GM23338 (cell line): ENCODE data around the gene VDR. TPM values are rescaled to one million over a fixed set of nuclear protein-coding genes. Genes with fewer than 3 reads are reported as not detected.

ENCODE experiments used
- ATAC-seq: fragments of 200-7000 bp; cut with Tn5 transposase; 3 replicates; pipeline ENCODE4 v1.9.1; 2020
- DNase-seq: peaks from one replicate; pipeline ENCODE4 v3.0.0-alpha.2; 2015; ENCODE audit warnings: low spot score
- H2AFZ ChIP-seq: fragments of 200-600 bp; sonication (generic); 2 replicates; pipeline ENCODE4 v1.8.0; 2016; ENCODE audit warnings: antibody characterized with exemption, mild to moderate bottlenecking, moderate library complexity
- H3F3A ChIP-seq: fragments of 200-600 bp; sonication (generic); replicated peaks from 2 replicates; pipeline ENCODE4 v1.8.0; 2017; ENCODE audit warnings: antibody characterized with exemption, mixed run types, low read depth
- H3K27ac ChIP-seq: fragments of 200-600 bp; sonication (generic); 2 replicates; pipeline ENCODE4 v1.6.1; 2016; ENCODE audit warnings: low read depth
- H3K27me3 ChIP-seq: fragments of 200-600 bp; sonication (generic); 2 replicates; pipeline ENCODE4 v1.8.0; 2016; ENCODE audit warnings: mild to moderate bottlenecking, mixed run types, moderate library complexity; ENCODE audit not compliant: insufficient read depth
- H3K36me3 ChIP-seq: fragments of 200-600 bp; sonication (generic); 2 replicates; pipeline ENCODE4 v1.8.0; 2016; ENCODE audit warnings: mild to moderate bottlenecking; ENCODE audit not compliant: insufficient read depth
- H3K4me1 ChIP-seq: fragments of 200-600 bp; sonication (generic); 2 replicates; pipeline ENCODE4 v1.8.0; 2016; ENCODE audit warnings: mild to moderate bottlenecking, moderate library complexity; ENCODE audit not compliant: insufficient read depth
- H3K4me2 ChIP-seq: fragments of 200-600 bp; sonication (generic); 2 replicates; pipeline ENCODE4 v1.7.1; 2017; ENCODE audit warnings: mixed run types
- H3K4me3 ChIP-seq: fragments of 200-600 bp; sonication (generic); 2 replicates; pipeline ENCODE4 v1.6.1; 2016; ENCODE audit warnings: mixed run types
- H3K79me2 ChIP-seq: fragments of 200-600 bp; sonication (generic); replicated peaks from 2 replicates; pipeline ENCODE4 v1.8.0; 2017; ENCODE audit warnings: mild to moderate bottlenecking; ENCODE audit not compliant: insufficient read depth
- H3K9me2 ChIP-seq: fragments of 200-600 bp; sonication (generic); 2 replicates; pipeline ENCODE4 v1.8.0; 2017; ENCODE audit not compliant: insufficient read depth
- H4K20me1 ChIP-seq: fragments of 200-600 bp; sonication (generic); replicated peaks from 2 replicates; pipeline ENCODE4 v1.8.0; 2017; ENCODE audit warnings: mild to moderate bottlenecking; ENCODE audit not compliant: insufficient read depth
- H3K27ac Mint-ChIP-seq: 2 replicates; pipeline ENCODE4 v1.8.0; 2020; ENCODE audit warnings: inconsistent platforms, mild to moderate bottlenecking, moderate library complexity, mixed read lengths
- H3K27me3 Mint-ChIP-seq: 3 replicates; pipeline ENCODE4 v1.8.0; 2022; ENCODE audit warnings: low read depth, mild to moderate bottlenecking, moderate library complexity, mixed read lengths, inconsistent platforms; ENCODE audit not compliant: insufficient read depth, poor library complexity
- H3K36me3 Mint-ChIP-seq: 3 replicates; pipeline ENCODE4 v1.8.0; 2021; ENCODE audit warnings: low read depth, mild to moderate bottlenecking, inconsistent platforms, moderate library complexity, mixed read lengths
- H3K4me1 Mint-ChIP-seq: 3 replicates; pipeline ENCODE4 v1.8.0; 2020; ENCODE audit warnings: mild to moderate bottlenecking, inconsistent platforms, mixed read lengths
- H3K4me3 Mint-ChIP-seq: 3 replicates; pipeline ENCODE4 v1.8.0; 2021; ENCODE audit warnings: moderate library complexity, mild to moderate bottlenecking, inconsistent platforms, mixed read lengths
- H3K9me3 Mint-ChIP-seq: 3 replicates; pipeline ENCODE4 v1.8.0; 2020; ENCODE audit warnings: moderate library complexity, mild to moderate bottlenecking, inconsistent platforms, mixed read lengths
- CREB1 ChIP-seq: fragments of 250-450 bp; sonication (Bioruptor Pico); IDR thresholded peaks from 2 replicates; pipeline ENCODE4 v1.5.0; 2020; ENCODE audit warnings: low read depth, mild to moderate bottlenecking, moderate library complexity
- EZH2 ChIP-seq: fragments of 200-600 bp; sonication (generic); IDR thresholded peaks from one replicate; pipeline ENCODE4 v1.8.0; 2017; ENCODE audit warnings: antibody characterized with exemption, mild to moderate bottlenecking, low read depth; ENCODE audit not compliant: unreplicated experiment
- EZH2phosphoT487 ChIP-seq: fragments of 200-600 bp; sonication (generic); IDR thresholded peaks from one replicate; pipeline ENCODE4 v1.8.1; 2018; ENCODE audit warnings: antibody characterized with exemption; ENCODE audit not compliant: unreplicated experiment
- JUNB ChIP-seq: IDR thresholded peaks from one replicate; pipeline ENCODE4 v1.6.1; 2016; ENCODE audit warnings: antibody characterized with exemption; ENCODE audit not compliant: unreplicated experiment
- NANOG ChIP-seq: IDR thresholded peaks from 2 replicates; pipeline ENCODE4 v1.6.1; 2016; ENCODE audit warnings: antibody characterized with exemption, borderline replicate concordance
- POLR2AphosphoS5 ChIP-seq: IDR thresholded peaks from 2 replicates; pipeline ENCODE4 v1.6.1; 2016; ENCODE audit warnings: antibody characterized with exemption, low read depth
- STAT1 ChIP-seq: IDR thresholded peaks from one replicate; pipeline ENCODE4 v1.6.1; 2016; ENCODE audit warnings: antibody characterized with exemption; ENCODE audit not compliant: unreplicated experiment
- ZNF114 ChIP-seq: fragments of 250-450 bp; sonication (Bioruptor Pico); IDR thresholded peaks from 2 replicates; pipeline ENCODE4 v1.5.0; 2020; ENCODE audit warnings: mild to moderate bottlenecking, moderate library complexity
- ZNF331 ChIP-seq: fragments of 250-450 bp; sonication (Bioruptor Pico); IDR thresholded peaks from 2 replicates; pipeline ENCODE4 v1.5.0; 2020; ENCODE audit warnings: low read depth, mild to moderate bottlenecking, moderate library complexity
- polyA plus RNA-seq: library from polyadenylated mRNA; unstranded; fragments of >200 nt; fragmentation: Nextera tagmentation; extraction: Ambion mirVana; gene quantifications from 2 replicates; pipeline ENCODE4 v1.2.1, GENCODE V29; 2016
- total RNA-seq: library from RNA; depleted of rRNA; stranded (reverse); fragments of >200 nt; shearing (Covaris generic); gene quantifications from 2 replicates; pipeline ENCODE4 v1.2.3, GENCODE V29; 2014
- TF ChIP-seq, protein P1 (sequence below): IDR thresholded peaks from one replicate; pipeline ENCODE4 v1.6.1; 2018; ENCODE audit warnings: antibody characterized with exemption; ENCODE audit not compliant: unreplicated experiment
- TF ChIP-seq, protein P2 (sequence below): IDR thresholded peaks from 2 replicates; pipeline ENCODE4 v1.6.1; 2016; ENCODE audit warnings: antibody characterized with exemption
- TF ChIP-seq, protein P3 (sequence below): fragments of 250-450 bp; sonication (Bioruptor Pico); IDR thresholded peaks from 2 replicates; pipeline ENCODE4 v1.5.0; 2020; ENCODE audit warnings: mild to moderate bottlenecking, moderate library complexity
- TF ChIP-seq, protein P4 (sequence below), 2 experiments: fragments of 200-600 bp in 1 of 2; sonication (generic) in 1 of 2; conservative IDR thresholded peaks; 2 replicates each; pipeline versions ENCODE4 v1.5.1 to v1.6.1; 2016 to 2017; ENCODE audit warnings: antibody characterized with exemption in 2 of 2, low read depth in 2 of 2, mild to moderate bottlenecking in 2 of 2, moderate library complexity in 1 of 2

VDR gene
- total and polyA plus RNA-seq, 2 experiments from 2014 or later = 0.37 to 1.4 TPM

DNA sequence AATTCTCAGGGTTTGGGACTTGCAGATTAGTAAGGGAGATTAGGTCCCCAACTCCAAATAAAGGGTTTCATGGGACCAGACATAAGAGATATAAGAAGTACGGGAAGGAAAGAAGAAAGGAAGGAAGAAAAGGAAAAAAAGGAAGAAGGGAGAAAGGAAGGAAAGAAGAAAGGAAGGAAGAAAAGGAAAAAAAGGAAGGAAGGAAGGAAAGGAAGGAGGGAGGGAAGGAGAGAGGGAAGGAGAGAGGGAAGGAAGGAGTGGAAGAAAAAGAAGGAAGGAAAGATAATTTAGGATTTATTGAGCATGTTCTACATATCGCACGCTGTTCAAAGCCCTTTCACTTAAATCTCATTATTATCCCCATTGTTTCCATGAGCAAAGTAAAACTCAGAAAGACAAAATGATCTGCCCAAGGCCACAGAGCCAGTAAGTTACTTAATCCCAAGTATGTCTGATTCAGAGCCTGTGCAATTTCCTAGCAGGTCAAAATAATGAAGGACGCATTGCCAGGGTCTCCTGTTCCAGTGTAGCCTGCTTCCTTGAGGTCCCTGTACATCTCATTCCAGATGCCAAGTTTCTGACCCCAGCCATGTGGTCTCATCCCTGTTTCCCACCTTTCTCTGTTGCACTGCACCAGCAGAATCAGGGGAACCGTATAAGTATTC is 81.2 kb downstream of the VDR start:
- Mint-ChIP-seq H3K9me3 (no peaks in the 10 kb centered on the region), H3K27me3 (peaks cover 18% of the 10 kb centered on the region), H3K27ac (no peak overlapping the region), H3K36me3 (no peaks in the 10 kb centered on the region; the same call in 2 of the 3 replicates), H3K4me1 (peaks cover 50% of the 10 kb centered on the region), H3K4me3 (no peak overlapping the region)
- H3K79me2 ChIP-seq = peaks cover 12% of the 10 kb centered on the region
- no peak for DNase-seq
- no peaks in the 10 kb centered on the region for H3K36me3 ChIP-seq
- no peak for ATAC-seq
- H3K4me3 ChIP-seq = no peak overlapping the region
- H3K27ac ChIP-seq = no peak overlapping the region
- no peak overlapping the region for H2AFZ ChIP-seq
- H3K4me2 ChIP-seq = no peak overlapping the region
- no peaks in the 10 kb centered on the region for H4K20me1 ChIP-seq
- H3F3A ChIP-seq = no peaks in the 10 kb centered on the region; the same call in 1 of the 2 replicates
- no peaks in the 10 kb centered on the region for H3K27me3 ChIP-seq
- peaks cover 42% of the 10 kb centered on the region for H3K4me1 ChIP-seq
- 0 out of 2 replicates have a peak, but pooled peaks cover 3% of the 10 kb centered on the region for H3K9me2 ChIP-seq
- TF ChIP-seq, protein P1, sequence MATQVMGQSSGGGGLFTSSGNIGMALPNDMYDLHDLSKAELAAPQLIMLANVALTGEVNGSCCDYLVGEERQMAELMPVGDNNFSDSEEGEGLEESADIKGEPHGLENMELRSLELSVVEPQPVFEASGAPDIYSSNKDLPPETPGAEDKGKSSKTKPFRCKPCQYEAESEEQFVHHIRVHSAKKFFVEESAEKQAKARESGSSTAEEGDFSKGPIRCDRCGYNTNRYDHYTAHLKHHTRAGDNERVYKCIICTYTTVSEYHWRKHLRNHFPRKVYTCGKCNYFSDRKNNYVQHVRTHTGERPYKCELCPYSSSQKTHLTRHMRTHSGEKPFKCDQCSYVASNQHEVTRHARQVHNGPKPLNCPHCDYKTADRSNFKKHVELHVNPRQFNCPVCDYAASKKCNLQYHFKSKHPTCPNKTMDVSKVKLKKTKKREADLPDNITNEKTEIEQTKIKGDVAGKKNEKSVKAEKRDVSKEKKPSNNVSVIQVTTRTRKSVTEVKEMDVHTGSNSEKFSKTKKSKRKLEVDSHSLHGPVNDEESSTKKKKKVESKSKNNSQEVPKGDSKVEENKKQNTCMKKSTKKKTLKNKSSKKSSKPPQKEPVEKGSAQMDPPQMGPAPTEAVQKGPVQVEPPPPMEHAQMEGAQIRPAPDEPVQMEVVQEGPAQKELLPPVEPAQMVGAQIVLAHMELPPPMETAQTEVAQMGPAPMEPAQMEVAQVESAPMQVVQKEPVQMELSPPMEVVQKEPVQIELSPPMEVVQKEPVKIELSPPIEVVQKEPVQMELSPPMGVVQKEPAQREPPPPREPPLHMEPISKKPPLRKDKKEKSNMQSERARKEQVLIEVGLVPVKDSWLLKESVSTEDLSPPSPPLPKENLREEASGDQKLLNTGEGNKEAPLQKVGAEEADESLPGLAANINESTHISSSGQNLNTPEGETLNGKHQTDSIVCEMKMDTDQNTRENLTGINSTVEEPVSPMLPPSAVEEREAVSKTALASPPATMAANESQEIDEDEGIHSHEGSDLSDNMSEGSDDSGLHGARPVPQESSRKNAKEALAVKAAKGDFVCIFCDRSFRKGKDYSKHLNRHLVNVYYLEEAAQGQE = no peak
- TF ChIP-seq ZNF114 (no peak), JUNB (no peak), EZH2 (no peak), POLR2AphosphoS5 (no peak), NANOG (no peak), ZNF331 (CRISPR knock-in tag) (no peak), STAT1 (no peak), CREB1 (CRISPR knock-in tag) (no peak), EZH2phosphoT487 (no peak)
- TF ChIP-seq, protein P2, sequence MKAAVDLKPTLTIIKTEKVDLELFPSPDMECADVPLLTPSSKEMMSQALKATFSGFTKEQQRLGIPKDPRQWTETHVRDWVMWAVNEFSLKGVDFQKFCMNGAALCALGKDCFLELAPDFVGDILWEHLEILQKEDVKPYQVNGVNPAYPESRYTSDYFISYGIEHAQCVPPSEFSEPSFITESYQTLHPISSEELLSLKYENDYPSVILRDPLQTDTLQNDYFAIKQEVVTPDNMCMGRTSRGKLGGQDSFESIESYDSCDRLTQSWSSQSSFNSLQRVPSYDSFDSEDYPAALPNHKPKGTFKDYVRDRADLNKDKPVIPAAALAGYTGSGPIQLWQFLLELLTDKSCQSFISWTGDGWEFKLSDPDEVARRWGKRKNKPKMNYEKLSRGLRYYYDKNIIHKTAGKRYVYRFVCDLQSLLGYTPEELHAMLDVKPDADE = no peak
- TF ChIP-seq, protein P3, sequence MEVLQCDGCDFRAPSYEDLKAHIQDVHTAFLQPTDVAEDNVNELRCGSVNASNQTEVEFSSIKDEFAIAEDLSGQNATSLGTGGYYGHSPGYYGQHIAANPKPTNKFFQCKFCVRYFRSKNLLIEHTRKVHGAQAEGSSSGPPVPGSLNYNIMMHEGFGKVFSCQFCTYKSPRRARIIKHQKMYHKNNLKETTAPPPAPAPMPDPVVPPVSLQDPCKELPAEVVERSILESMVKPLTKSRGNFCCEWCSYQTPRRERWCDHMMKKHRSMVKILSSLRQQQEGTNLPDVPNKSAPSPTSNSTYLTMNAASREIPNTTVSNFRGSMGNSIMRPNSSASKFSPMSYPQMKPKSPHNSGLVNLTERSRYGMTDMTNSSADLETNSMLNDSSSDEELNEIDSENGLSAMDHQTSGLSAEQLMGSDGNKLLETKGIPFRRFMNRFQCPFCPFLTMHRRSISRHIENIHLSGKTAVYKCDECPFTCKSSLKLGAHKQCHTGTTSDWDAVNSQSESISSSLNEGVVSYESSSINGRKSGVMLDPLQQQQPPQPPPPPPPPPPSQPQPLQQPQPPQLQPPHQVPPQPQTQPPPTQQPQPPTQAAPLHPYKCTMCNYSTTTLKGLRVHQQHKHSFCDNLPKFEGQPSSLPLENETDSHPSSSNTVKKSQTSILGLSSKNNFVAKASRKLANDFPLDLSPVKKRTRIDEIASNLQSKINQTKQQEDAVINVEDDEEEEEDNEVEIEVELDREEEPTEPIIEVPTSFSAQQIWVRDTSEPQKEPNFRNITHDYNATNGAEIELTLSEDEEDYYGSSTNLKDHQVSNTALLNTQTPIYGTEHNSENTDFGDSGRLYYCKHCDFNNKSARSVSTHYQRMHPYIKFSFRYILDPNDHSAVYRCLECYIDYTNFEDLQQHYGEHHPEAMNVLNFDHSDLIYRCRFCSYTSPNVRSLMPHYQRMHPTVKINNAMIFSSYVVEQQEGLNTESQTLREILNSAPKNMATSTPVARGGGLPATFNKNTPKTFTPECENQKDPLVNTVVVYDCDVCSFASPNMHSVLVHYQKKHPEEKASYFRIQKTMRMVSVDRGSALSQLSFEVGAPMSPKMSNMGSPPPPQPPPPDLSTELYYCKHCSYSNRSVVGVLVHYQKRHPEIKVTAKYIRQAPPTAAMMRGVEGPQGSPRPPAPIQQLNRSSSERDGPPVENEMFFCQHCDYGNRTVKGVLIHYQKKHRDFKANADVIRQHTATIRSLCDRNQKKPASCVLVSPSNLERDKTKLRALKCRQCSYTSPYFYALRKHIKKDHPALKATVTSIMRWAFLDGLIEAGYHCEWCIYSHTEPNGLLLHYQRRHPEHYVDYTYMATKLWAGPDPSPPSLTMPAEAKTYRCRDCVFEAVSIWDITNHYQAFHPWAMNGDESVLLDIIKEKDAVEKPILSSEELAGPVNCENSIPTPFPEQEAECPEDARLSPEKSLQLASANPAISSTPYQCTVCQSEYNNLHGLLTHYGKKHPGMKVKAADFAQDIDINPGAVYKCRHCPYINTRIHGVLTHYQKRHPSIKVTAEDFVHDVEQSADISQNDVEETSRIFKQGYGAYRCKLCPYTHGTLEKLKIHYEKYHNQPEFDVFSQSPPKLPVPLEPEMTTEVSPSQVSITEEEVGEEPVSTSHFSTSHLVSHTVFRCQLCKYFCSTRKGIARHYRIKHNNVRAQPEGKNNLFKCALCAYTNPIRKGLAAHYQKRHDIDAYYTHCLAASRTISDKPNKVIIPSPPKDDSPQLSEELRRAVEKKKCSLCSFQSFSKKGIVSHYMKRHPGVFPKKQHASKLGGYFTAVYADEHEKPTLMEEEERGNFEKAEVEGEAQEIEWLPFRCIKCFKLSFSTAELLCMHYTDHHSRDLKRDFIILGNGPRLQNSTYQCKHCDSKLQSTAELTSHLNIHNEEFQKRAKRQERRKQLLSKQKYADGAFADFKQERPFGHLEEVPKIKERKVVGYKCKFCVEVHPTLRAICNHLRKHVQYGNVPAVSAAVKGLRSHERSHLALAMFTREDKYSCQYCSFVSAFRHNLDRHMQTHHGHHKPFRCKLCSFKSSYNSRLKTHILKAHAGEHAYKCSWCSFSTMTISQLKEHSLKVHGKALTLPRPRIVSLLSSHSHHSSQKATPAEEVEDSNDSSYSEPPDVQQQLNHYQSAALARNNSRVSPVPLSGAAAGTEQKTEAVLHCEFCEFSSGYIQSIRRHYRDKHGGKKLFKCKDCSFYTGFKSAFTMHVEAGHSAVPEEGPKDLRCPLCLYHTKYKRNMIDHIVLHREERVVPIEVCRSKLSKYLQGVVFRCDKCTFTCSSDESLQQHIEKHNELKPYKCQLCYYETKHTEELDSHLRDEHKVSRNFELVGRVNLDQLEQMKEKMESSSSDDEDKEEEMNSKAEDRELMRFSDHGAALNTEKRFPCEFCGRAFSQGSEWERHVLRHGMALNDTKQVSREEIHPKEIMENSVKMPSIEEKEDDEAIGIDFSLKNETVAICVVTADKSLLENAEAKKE (CRISPR knock-in tag) = no peak
- TF ChIP-seq, protein P4, sequence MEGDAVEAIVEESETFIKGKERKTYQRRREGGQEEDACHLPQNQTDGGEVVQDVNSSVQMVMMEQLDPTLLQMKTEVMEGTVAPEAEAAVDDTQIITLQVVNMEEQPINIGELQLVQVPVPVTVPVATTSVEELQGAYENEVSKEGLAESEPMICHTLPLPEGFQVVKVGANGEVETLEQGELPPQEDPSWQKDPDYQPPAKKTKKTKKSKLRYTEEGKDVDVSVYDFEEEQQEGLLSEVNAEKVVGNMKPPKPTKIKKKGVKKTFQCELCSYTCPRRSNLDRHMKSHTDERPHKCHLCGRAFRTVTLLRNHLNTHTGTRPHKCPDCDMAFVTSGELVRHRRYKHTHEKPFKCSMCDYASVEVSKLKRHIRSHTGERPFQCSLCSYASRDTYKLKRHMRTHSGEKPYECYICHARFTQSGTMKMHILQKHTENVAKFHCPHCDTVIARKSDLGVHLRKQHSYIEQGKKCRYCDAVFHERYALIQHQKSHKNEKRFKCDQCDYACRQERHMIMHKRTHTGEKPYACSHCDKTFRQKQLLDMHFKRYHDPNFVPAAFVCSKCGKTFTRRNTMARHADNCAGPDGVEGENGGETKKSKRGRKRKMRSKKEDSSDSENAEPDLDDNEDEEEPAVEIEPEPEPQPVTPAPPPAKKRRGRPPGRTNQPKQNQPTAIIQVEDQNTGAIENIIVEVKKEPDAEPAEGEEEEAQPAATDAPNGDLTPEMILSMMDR (conservative IDR thresholded peaks at IDR 0.05; ENCODE audit: low read depth in 2 of 2) = no peak
